Astrocyte of the spinal cord (primary cell): ENCODE results near the gene GLIS1.

Source experiments
- DNase-seq: peaks from one replicate; pipeline ENCODE4 v3.0.0; 2011; ENCODE audit warnings: low read depth, low spot score
- H3K4me3 ChIP-seq: 2 replicates; pipeline ENCODE4 v1.5.1; 2011; ENCODE audit warnings: low read depth, mild to moderate bottlenecking, low read length, moderate library complexity
- CTCF ChIP-seq: IDR thresholded peaks from 2 replicates; pipeline ENCODE4 v1.5.1; 2012; ENCODE audit warnings: low read depth, mild to moderate bottlenecking, low read length, inconsistent platforms
- in situ Hi-C: cut with HindIII; loops from 2 replicates; pipeline ENCODE4 v1.10.0; 2017; ENCODE audit warnings: low sequenced_read_pairs

GLIS1 gene

DNA sequence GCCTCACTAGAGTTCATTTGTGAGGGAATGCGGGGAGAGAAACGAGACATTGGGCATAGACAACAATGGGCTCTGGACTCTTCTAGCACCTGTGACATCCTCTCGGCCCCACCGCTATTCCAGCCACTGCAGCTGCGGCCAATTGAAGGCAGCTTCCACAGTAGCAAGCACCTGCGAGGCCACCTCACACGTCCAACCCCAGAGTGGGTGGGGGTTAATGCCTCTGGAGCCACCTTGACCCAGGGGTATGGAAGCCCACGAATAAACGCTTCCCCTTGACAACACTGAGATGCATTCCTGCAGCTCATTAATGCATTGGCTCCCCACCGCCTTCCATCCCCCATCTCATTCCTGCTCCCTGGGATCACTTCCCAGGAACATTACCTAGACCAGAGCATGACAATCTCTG, 104.4 kb downstream of the GLIS1 start:
- no peak overlapping the region for H3K4me3 ChIP-seq
- in situ Hi-C loops: no loop called here
- TF ChIP-seq CTCF: no peak
- no peak for DNase-seq

- no peak for TF ChIP-seq CTCF
- no peak for DNase-seq
- no peak overlapping the region for H3K4me3 ChIP-seq
- in situ Hi-C loops: no loop called here
Measured at GRCh38 chr1:53633073-53633704, 105.8 kb downstream of the GLIS1 start.

DNA sequence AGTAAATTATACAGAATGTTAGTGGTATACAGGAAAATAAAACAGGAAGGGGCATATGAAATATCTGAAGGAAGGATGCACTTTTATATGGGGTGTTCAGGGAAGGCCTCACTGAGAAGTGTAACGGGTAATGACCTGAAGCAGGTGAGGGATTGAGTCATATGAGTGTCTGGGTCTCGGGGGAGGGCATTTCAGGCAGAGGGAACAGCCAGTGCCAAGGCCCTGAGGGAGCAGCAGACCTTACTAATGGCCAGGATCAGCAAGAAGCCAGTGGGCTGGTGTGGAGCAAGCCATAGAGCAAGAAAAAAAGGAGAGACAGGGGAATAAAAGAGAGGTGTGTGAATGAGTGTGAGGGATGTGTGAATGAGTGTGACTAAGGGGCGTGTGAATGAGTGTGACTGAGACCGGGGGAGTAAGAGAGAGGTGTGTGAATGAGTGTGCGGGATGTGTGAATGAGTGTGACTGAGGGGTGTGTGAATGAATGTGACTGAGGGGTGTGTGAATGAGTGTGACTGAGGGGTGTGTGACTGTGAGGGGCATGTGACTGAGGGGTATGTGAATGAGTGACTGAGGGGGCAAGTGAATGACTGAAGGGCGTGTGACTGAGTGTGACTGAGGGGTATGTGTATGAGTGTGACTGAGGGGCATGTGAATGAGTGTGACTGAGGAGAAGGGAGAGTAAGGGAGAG, 107.2 kb downstream of the GLIS1 start:
- DNase-seq: no peak
- TF ChIP-seq CTCF: no peak
- no peak overlapping the region for H3K4me3 ChIP-seq
- in situ Hi-C loops: no loop called here

GRCh38 chr1:53629101-53629691, 109.8 kb downstream of the GLIS1 start:
- DNase-seq: no peak
- in situ Hi-C loops: no loop called here
- TF ChIP-seq CTCF: no peak
- H3K4me3 ChIP-seq: no peak overlapping the region

DNA sequence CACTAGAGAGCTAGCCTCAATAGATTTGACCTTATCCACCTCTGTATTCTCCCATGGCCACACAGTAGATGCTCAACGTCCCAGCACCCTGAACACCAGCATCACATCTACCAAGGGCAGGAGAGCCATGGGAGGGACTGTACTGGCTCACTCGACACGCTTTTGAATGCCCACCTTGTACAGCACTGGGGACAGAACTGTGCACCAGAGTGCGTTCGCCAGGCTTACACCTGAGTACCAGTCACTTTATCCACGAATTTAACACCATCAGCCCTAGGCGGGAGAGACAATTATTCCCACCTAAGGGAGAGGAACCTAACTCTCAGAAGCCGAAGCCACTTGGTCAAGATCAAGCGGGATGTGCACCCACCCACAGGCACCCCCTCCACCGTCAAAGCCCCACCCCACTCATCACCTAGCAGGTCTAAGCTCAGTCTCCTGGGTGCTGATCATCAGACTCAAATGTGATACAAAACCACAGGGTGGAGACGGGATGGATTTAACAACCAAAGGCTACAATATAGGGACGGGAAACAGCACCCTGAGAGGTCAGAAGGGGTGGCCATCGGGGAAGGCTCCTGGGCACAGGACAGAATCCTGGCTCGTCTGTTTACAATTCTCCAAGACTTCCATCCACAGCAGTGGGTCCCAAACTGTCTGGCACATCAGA, 110.5 kb downstream of the GLIS1 start:
- no peak overlapping the region for H3K4me3 ChIP-seq
- in situ Hi-C loops: no loop called here
- no peak for DNase-seq
- no peak for TF ChIP-seq CTCF

GRCh38 chr1:53627666-53628065, 111.3 kb downstream of the GLIS1 start:
- no peak for DNase-seq
- in situ Hi-C loops: no loop called here
- TF ChIP-seq CTCF: no peak
- H3K4me3 ChIP-seq: no peak overlapping the region
